GM18502 (cell line): ENCODE data around the gene MED10.

Source experiments
- ATAC-seq: cut with Tn5 transposase; IDR thresholded peaks from one replicate; pipeline ENCODE4 v1.9.1; 2021; ENCODE audit warnings: mild to moderate bottlenecking; ENCODE audit not compliant: unreplicated experiment, poor library complexity

The MED10 gene, protein sequence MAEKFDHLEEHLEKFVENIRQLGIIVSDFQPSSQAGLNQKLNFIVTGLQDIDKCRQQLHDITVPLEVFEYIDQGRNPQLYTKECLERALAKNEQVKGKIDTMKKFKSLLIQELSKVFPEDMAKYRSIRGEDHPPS

DNA sequence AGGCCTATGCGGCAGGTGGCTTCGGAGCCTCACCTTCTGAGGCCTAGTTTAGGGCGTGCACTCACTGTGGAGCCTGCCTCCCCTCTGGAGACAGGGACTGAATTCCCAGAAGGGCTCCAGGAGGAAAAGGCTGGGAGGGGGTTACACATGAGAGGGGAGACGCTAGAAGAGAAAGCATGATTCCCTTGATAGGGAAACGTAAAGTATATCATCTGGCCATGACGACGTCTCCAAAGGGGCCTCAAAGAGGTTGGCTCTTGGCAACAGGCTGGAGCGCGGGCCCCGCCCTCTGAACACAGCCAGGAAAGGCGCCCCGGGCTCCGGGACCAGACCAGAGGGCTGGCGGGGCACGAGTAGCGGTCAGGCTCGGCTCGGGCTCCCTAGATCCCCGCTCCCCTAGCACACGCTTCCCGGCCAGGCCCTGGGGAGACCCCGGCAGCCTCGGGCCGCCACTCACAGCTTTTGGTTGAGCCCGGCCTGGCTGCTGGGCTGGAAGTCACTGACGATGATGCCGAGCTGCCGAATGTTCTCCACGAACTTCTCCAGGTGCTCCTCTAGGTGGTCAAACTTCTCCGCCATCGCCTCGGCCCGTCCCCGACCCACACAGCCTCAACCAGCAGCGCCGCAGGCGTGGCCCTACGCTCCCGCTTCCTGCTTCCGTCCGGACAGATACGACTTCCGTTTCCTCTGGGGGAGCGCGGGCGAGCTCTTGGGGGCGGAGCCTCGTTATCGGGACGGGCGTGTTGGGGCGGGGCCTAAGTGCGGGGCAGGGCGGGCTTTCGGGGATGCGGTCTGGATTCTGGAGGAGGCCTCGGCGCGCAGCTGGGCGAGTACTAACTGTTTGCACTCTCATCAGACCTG is at the start of gene MED10:
MED10 (minus strand) TSS at position 643 of the 861 bp plus-strand sequence; CDS start at position 579, 64 bp downstream.
- ATAC-seq = peak; percentile 98

GRCh38 chr5:6427694-6428093 is 49.3 kb upstream of the MED10 start:
- no peak for ATAC-seq

DNA sequence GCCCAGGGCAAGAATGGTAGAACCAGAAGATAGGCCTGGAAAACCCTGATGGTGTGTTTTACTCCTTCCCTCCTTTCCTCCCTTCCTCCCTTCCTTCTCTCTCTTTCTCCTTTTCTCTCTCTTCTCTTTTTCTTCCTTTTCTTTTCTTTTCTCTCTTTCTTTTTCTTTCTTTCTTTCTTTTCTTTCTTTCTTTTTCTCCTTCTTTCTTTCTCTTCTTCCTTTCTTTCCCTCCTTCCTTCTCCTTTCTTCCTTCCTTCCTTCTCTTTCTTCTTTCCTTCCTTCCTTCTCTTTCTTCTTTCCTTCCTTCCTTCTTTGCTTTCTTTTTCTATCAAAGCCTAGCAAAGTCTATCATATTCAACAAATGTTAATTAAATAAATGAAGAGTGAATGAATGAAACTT is 46.4 kb upstream of the MED10 start:
- no peak for ATAC-seq

DNA sequence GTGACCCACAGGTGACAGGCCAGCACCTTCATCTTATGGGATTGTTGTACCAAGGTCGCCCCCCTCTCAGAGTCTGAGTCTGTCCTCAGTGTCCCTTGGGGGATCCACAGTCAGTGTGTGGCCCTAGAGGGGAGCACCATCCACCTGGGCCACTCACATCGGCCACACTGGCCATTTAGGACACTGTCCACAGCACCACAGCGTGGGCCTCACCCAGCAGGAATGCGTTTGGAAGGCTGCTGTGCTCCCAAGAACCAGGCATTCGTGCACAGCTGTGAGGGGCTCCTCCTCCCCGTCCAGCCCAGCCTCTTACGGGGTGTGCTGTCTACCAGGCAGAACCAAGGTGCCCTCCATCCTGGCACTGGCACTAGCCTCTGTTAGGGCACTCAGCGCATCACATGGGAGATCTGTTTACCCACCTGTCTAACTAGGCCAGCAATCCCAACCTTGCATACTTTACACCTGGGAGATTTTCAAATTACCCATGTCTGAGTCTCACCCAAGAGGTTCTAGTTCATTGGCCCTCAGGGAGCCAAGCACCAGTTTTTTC is 45.8 kb upstream of the MED10 start:
- no peak for ATAC-seq

- ATAC-seq = no peak
Observed at GRCh38 chr5:6423327-6424109, 45.2 kb upstream of the MED10 start.

- no peak for ATAC-seq
Observed at GRCh38 chr5:6419340-6419852, 41.0 kb upstream of the MED10 start.

DNA sequence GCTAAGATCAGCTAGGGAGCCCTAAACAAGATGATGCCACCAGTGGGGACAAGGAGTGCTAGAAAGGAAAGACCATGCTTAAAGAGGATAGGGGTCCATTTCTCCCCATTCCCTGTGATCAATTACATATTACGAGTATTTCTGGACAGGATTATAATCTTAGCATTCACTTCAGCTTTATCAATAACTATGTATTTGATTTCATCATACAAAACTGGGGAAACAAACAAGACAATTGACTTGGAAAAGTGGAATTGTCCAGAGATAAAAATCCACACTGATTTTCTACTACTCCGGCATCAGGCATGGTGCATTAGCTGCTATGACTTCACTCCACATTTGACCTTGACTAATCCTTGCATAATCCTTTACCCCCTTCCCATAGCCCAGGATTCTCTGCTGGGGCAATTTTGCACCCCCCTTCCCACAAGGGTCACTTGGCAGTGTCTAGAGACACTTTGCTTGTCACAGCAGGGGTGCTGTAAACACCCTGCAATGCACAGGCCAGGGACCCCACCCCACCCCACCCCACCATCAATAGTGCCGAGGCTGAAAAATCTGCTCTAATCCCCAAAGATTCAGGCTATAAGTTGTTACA is 40.4 kb upstream of the MED10 start:
- no peak for ATAC-seq

- no peak for ATAC-seq
Observed at GRCh38 chr5:6417657-6418056, 39.3 kb upstream of the MED10 start.

- ATAC-seq = no peak
Observed at GRCh38 chr5:6412811-6413210, 34.5 kb upstream of the MED10 start.

DNA sequence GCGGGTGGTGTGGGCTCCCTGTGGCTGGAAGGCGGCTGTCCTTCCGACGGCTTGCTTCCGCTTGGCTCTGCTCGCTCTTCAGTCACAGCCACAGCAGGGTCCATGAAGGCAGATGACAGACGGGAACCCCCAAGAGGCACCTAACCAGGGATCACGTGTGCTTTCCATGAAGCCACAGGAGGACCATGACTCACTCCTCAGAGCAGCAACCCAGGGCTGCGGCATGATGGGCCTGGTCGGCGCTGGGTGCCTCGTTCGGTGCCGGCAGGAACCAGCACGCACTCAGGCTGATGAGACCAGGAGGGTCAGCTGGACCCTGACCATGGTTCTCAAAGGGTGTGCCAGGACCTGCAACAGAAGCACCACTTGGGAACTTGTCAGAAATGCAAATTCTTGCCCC is 32.8 kb upstream of the MED10 start:
- no peak for ATAC-seq

GRCh38 chr5:6410421-6410820 is 32.1 kb upstream of the MED10 start:
- no peak for ATAC-seq

DNA sequence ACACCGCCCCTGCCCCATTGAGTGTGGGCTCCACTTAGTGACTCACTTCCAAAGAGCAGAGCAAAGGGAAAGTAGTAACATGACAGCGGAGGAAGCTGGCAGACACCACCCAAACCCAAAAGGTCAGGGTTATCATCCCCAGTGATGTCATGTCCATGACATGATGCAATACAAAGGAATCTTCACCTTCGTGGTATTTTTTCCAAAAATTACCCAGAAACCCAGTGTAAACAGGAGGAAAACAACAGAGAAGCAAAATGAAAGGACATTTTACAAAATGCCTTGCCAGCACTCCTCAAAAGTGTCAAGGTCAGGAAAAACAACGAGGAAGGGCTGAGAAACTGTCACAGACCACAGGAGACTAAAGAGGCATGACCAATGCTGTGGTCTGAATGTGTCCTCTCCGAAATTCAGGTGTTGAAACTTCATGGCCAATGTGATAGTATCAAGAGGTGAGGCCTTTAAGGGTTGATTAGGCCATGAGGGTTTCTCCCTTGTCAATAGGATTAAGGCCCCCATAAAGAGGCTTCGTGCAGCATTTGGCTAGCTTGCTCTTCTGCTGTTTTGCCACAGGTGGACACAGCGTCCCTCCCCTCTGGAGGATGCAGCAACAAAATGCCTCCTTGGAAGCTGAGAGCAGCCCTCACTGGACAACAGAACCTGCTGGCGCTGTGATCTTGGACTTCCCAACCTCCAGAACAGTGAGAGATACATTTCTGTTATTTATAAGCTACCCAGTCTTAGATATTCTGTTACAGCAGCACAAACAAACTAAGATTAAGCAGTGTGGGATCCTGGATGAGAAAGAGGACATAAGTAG is 30.5 kb upstream of the MED10 start:
- ATAC-seq = no peak

- ATAC-seq = no peak
Observed at GRCh38 chr5:6408260-6408596, 29.9 kb upstream of the MED10 start.

- ATAC-seq = no peak
Observed at GRCh38 chr5:6407558-6408259, 29.4 kb upstream of the MED10 start.

GRCh38 chr5:6405591-6405990 is 27.2 kb upstream of the MED10 start:
- no peak for ATAC-seq

- peak; percentile 81 for ATAC-seq
Observed at GRCh38 chr5:6404129-6404528, 25.8 kb upstream of the MED10 start.

DNA sequence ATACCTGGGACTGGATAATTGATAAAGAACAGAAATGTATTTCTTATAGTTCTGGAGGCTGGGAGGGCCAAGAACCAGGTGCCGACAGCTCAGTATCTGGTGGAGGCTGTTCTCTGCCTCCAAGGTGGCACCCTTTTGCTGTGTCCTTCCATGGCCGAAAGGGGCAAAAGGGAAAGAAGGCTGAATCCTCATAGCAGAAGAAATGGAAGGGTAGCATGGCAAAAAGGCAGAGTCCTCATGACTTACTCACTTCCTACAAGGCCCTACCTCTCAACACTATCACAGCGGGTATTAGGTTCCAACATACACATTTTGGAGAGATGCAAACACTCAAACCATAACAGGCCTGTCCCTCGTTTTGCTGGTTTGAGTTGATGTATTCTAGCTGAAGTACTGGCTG is 25.1 kb upstream of the MED10 start:
- ATAC-seq = no peak

- ATAC-seq = no peak
Observed at GRCh38 chr5:6402939-6403338, 24.6 kb upstream of the MED10 start.

DNA sequence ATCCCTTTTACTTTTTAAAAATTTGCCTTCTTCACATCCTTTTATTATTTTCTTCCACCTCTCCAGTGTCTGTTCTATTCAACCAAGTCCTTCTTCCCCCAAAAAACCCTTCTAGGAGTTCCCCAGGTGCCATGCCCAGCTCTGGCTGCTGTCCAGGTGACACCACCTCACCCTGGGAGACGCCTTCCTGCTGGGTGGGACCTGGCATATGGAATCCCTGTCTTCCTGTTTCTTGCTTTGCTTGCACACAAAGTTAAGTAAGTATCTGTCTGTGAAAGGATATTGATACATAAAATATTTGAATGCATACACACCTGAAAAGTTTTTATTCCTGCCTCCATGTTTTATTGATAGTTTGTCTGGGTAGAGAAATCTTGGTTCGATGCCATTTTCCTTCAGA is 23.1 kb upstream of the MED10 start:
- no peak for ATAC-seq
